Left ventricle myocardium inferior (tissue), 1 donor: ENCODE measurements around the gene PPBP. TPM values are rescaled to one million over a fixed set of nuclear protein-coding genes. Genes with fewer than 3 reads are reported as not detected.

Source experiments
- DNase-seq: peaks from one replicate; pipeline ENCODE4 v3.0.0-alpha.2; 2020
- H3K27ac ChIP-seq: fragments of 200-600 bp; replicated peaks from 2 replicates; pipeline ENCODE4 v1.8.0; 2021
- H3K27me3 ChIP-seq: fragments of 200-600 bp; 2 replicates; pipeline ENCODE4 v1.8.0; 2021; ENCODE audit warnings: low read depth
- H3K36me3 ChIP-seq: fragments of 200-600 bp; 2 replicates; pipeline ENCODE4 v1.8.0; 2021
- H3K4me1 ChIP-seq: fragments of 200-600 bp; 2 replicates; pipeline ENCODE4 v1.8.0; 2021
- H3K4me3 ChIP-seq: fragments of 200-600 bp; 2 replicates; pipeline ENCODE4 v1.8.0; 2021; ENCODE audit warnings: mild to moderate bottlenecking, moderate library complexity
- H3K9me3 ChIP-seq: fragments of 200-600 bp; replicated peaks from 2 replicates; pipeline ENCODE4 v1.8.0; 2021
- intact Hi-C: fragments of 100-400 bp; cut with micrococcal nuclease; formaldehyde crosslinking; loops from one replicate; pipeline ENCODE4 v1.11.0; 2022
- total RNA-seq: library from RNA; stranded (reverse); fragmentation: NEBNext Ultra II Directional; extraction: Animal tissue kit (Norgen Biotek cat#: 25700); gene quantifications from one replicate; pipeline ENCODE4 v1.2.1, GENCODE V29; 2021
- TF ChIP-seq, protein P1 (sequence below): fragments of 200-600 bp; IDR thresholded peaks from 2 replicates; pipeline ENCODE4 v1.8.0; 2021; ENCODE audit warnings: antibody characterized with exemption, mild to moderate bottlenecking, borderline replicate concordance
- donor health status: DM: no; HTN: yes; CAD: no; lungs with severe emphysema.

The PPBP gene
- total RNA-seq, 1 donor from 2014 or later, result 1.2 TPM

DNA sequence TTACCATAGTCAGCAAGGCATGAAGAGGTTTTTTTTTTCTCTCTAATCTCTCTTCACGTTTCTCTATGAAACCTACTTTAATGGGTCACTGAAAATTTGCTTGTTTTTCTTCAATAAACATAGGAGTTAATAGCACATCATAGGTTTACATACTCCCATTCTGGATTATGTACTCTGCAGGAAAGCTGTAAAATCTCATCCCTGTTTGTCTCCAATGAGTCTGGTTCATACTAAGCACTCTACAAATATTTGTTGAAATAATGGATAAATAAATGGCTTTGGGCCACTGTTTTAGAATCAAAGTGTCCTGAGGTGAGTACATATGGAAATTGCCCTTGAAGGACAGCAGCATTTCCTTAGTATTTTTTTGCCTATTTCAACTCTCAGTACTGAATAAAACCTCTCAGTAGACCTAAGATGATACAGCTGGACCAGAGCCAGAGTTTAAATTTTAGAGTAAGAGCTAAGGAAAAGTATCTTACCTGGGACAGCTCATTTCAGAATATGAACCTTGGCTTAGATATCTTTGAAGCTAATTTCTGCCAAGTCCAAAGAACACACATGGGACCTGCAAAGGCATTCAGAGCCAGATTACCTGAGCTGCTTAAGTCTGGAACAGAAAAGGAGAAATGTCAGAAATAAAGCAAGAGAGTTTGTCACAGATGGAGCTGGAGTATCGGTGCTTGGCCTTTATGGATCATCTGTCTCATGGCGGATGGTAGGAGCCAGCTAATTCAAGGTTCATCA lies 40.6 kb downstream of the PPBP start:
- H3K36me3 ChIP-seq, result no peaks in the 10 kb centered on the region
- peaks cover 13% of the 10 kb centered on the region for H3K4me1 ChIP-seq
- no peak for DNase-seq
- no peaks in the 10 kb centered on the region for H3K9me3 ChIP-seq
- TF ChIP-seq, protein P1, sequence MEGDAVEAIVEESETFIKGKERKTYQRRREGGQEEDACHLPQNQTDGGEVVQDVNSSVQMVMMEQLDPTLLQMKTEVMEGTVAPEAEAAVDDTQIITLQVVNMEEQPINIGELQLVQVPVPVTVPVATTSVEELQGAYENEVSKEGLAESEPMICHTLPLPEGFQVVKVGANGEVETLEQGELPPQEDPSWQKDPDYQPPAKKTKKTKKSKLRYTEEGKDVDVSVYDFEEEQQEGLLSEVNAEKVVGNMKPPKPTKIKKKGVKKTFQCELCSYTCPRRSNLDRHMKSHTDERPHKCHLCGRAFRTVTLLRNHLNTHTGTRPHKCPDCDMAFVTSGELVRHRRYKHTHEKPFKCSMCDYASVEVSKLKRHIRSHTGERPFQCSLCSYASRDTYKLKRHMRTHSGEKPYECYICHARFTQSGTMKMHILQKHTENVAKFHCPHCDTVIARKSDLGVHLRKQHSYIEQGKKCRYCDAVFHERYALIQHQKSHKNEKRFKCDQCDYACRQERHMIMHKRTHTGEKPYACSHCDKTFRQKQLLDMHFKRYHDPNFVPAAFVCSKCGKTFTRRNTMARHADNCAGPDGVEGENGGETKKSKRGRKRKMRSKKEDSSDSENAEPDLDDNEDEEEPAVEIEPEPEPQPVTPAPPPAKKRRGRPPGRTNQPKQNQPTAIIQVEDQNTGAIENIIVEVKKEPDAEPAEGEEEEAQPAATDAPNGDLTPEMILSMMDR, result no peak
- H3K27ac ChIP-seq, result no peak overlapping the region
- intact Hi-C loops, result no loop called here
- no peak overlapping the region for H3K4me3 ChIP-seq
- H3K27me3 ChIP-seq, result peaks cover 55% of the 10 kb centered on the region

DNA sequence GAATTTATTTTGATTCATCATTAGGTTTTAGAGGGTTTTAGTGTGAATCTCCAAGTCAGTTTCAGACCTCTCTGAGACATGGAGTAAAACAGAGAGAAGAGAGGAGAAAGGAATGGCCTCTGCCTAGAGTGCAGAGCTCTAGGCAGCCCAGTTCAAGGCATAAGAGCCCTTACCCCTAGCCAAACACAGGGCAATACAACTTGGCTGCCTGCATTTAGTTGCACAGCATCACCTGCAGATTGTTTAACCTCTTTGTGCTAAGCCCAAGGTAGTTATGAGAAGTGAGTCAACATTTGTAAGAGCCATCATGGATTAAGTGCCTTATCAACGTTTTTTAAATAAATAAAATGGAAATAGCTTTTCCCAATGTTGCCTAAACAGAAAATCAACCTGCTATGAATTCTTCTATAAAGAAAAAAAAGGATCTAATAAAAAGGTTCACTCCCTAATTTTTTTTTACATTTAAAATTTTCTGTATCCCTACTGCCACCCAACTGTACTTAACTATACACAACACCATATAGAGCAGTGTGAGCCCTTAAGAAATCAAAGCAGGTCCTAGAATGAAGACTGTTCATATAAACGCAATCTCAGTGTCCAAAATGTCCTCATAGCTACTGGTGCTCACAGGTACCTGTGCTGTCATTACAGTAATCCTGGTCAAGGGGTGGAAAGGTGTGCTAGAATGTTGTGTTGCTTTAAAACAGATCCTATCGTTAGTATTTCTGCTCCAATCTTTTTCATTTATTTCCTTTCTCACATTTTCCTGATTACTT lies 42.1 kb downstream of the PPBP start:
- no peak overlapping the region for H3K27ac ChIP-seq
- H3K9me3 ChIP-seq, result no peaks in the 10 kb centered on the region
- no peaks in the 10 kb centered on the region for H3K36me3 ChIP-seq
- TF ChIP-seq, protein P1, result no peak
- H3K4me3 ChIP-seq, result no peak overlapping the region
- H3K4me1 ChIP-seq, result peaks cover 13% of the 10 kb centered on the region
- DNase-seq, result no peak
- intact Hi-C loops, result no loop called here
- peaks cover 70% of the 10 kb centered on the region for H3K27me3 ChIP-seq

DNA sequence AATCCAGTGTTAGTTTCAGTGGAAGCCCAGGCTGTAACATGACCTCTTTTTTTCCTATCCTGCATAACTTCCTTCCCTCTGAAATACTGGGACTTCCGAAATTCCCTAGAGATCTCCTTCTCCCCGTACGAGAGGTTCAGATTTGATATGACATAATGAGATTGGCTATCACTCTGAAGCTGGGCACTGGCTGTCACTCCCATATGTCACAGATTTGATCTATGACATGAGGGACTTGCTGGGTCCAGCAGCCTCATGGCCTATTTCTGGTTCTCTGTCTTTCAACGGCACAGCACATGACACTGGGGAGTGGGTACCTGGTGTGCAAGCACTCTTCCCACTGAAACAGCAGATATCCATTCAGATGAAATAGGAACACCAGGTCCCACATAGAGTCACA lies 42.9 kb downstream of the PPBP start:
- TF ChIP-seq, protein P1, result no peak
- Histone ChIP-seq H3K27ac (no peak overlapping the region), H3K4me3 (no peak overlapping the region), H3K36me3 (no peaks in the 10 kb centered on the region), H3K4me1 (peaks cover 13% of the 10 kb centered on the region), H3K9me3 (no peaks in the 10 kb centered on the region), H3K27me3 (peaks cover 77% of the 10 kb centered on the region)
- intact Hi-C loops, result no loop called here
- no peak for DNase-seq

DNA sequence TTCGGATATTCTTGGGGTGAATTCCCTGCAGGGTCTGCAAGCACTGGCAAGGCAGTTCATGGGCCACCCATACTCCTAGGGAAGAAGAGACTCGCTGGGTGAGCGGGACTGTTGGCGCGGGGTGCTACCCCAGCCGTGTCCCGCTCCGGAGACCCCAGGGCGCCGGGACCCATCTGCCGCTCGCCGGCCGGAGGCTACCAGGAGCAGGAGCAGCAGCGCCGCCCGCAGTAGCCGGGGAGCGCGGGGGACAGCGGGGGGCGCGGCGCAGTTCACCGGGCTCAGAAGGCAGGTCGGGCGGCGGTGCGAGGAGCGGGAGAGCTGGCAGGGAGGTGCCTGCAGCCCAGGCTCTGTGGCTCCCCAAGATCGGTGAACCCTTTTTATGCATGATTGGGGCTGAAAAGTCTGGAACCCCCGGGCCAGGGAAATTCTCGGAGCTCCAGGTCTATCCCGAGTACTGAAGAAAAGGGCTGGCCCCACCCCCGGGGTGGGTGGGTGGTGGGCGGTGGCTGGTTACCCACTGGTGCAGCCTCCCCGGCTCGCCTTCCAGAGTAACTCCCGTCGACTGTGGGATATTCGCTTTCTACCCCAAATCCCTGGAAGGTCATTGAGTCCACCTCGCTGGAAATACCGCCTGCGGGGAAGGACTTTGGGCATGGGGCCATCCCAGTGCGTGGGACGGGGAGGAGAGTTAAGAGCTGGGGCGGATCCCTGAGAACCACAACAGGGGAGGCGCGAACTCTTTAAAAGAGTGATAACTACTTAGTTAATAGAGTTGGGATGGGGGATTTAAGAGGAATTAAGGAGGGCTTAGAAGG lies 43.7 kb downstream of the PPBP start:
- TF ChIP-seq, protein P1, result no peak
- no peaks in the 10 kb centered on the region for H3K9me3 ChIP-seq
- H3K4me1 ChIP-seq, result peaks cover 13% of the 10 kb centered on the region
- intact Hi-C loops, result no loop called here
- DNase-seq, result peak; percentile 15
- H3K27ac ChIP-seq, result no peak overlapping the region
- H3K36me3 ChIP-seq, result no peaks in the 10 kb centered on the region
- H3K4me3 ChIP-seq, result peak overlapping the region; percentile 57
- peaks cover 79% of the 10 kb centered on the region for H3K27me3 ChIP-seq

DNA sequence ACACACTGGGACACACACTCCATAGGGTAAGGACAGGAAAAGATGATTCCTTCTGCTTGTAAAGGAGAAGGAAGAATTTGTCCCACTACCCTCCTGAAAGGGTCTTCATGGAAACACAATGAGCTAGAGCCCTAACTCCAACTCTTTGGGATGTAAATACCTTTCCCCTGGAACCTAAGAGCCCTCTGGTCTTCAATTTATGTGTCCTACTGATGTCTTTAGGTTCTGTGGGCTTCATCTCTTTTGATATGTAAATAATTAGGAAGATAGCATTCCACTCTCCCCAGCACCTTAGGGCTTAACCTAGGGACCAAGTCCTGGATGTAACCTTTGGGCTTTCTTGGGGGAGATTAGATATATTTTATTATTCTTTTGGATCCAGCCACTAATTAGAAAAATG lies 44.4 kb downstream of the PPBP start:
- H3K9me3 ChIP-seq, result no peaks in the 10 kb centered on the region
- TF ChIP-seq, protein P1, result no peak
- intact Hi-C loops, result no loop called here
- no peaks in the 10 kb centered on the region for H3K36me3 ChIP-seq
- H3K27me3 ChIP-seq, result peaks cover 78% of the 10 kb centered on the region
- DNase-seq, result no peak
- H3K27ac ChIP-seq, result no peak overlapping the region
- peaks cover 13% of the 10 kb centered on the region for H3K4me1 ChIP-seq
- peak overlapping the region; percentile 57 for H3K4me3 ChIP-seq
